H1 (cell line): Measurements from ENCODE around the gene MED10. TPM values are rescaled to one million over a fixed set of nuclear protein-coding genes. Genes with fewer than 3 reads are reported as not detected.

Source experiments
- CBX5 ChIP-seq: fragments of 300-800, 300-1000 bp; sonication (generic); IDR thresholded peaks from 2 replicates; pipeline ENCODE4 v1.7.1; 2016; ENCODE audit warnings: antibody characterized with exemption, low read length, low read depth
- EGR1 ChIP-seq: IDR thresholded peaks from 2 replicates; pipeline ENCODE4 v1.6.1; 2011; ENCODE audit warnings: low read depth, low read length, borderline replicate concordance
- FOSL1 ChIP-seq: IDR thresholded peaks from 2 replicates; pipeline ENCODE4 v1.6.1; 2011; ENCODE audit warnings: mild to moderate bottlenecking, low read depth, low read length, moderate library complexity; ENCODE audit not compliant: insufficient read depth
- GTF2F1 ChIP-seq: IDR thresholded peaks from 2 replicates; pipeline ENCODE4 v1.6.1; 2012; ENCODE audit warnings: low read depth, low read length, improper control_type of control experiment, borderline replicate concordance
- HDAC6 ChIP-seq: IDR thresholded peaks from one replicate; pipeline ENCODE4 v1.7.1; 2012; ENCODE audit warnings: low read depth, mild to moderate bottlenecking, inconsistent platforms, low read length, moderate library complexity
- MAFK ChIP-seq: IDR thresholded peaks from 2 replicates; pipeline ENCODE4 v1.6.1; 2012; ENCODE audit warnings: low read depth, mild to moderate bottlenecking, improper control_type of control experiment, low read length
- NANOG ChIP-seq: IDR thresholded peaks from 2 replicates; pipeline ENCODE4 v1.6.1; 2011; ENCODE audit warnings: low read length, low read depth, mild to moderate bottlenecking, inconsistent platforms; ENCODE audit not compliant: insufficient read depth, poor library complexity, severe bottlenecking
- POLR2A ChIP-seq, 2 experiments: IDR thresholded peaks; 1 replicate in 1 of 2; 2 replicates in 1 of 2; pipeline ENCODE4 v1.6.1; 2011; ENCODE audit warnings: low read depth in 2 of 2, low read length in 2 of 2, mild to moderate bottlenecking in 2 of 2; ENCODE audit errors: control extremely low read depth in 1 of 2
- RAD21 ChIP-seq, 2 experiments: IDR thresholded peaks in 1 of 2; conservative IDR thresholded peaks in 1 of 2; 2 replicates each; pipeline ENCODE4 v1.6.1; 2011; ENCODE audit warnings: low read depth in 2 of 2, low read length in 2 of 2, improper control_type of control experiment in 1 of 2, inconsistent platforms in 1 of 2, mild to moderate bottlenecking in 1 of 2, moderate library complexity in 1 of 2
- RBBP5 ChIP-seq: IDR thresholded peaks from 2 replicates; pipeline ENCODE4 v1.7.1; 2012; ENCODE audit warnings: low read depth, mild to moderate bottlenecking, inconsistent platforms, low read length, moderate library complexity, borderline replicate concordance
- SIRT6 ChIP-seq: IDR thresholded peaks from one replicate; pipeline ENCODE4 v1.7.1; 2012; ENCODE audit warnings: low read length, inconsistent platforms
- SIX5 ChIP-seq: IDR thresholded peaks from 2 replicates; pipeline ENCODE4 v1.6.1; 2011; ENCODE audit warnings: mild to moderate bottlenecking, low read depth, low read length
- SP2 ChIP-seq: IDR thresholded peaks from 2 replicates; pipeline ENCODE4 v1.6.1; 2012; ENCODE audit warnings: mild to moderate bottlenecking, low read length, inconsistent platforms
- TEAD4 ChIP-seq: IDR thresholded peaks from 2 replicates; pipeline ENCODE4 v1.6.1; 2012; ENCODE audit warnings: low read depth, low read length, inconsistent platforms, mixed read lengths
- polyA plus RNA-seq, 7 experiments: library from polyadenylated mRNA; depleted of rRNA in 3 of 7; stranded (reverse) in 5 of 7; unstranded in 2 of 7; fragments of >200 nt in 5 of 7; fragments of 200-250 nt in 2 of 7; gene quantifications; 1 replicate in 5 of 7; 2 replicates in 1 of 7; 4 replicates in 1 of 7; pipeline versions ENCODE4 v1.2.1 to v1.2.3, GENCODE V29; 2011 to 2013; ENCODE audit warnings: missing spikeins in 2 of 7, mixed read lengths in 2 of 7
- total RNA-seq: library from RNA; stranded (reverse); fragmentation: NEBNext Ultra II Directional; extraction: Animal tissue kit (Norgen Biotek cat#: 25700); gene quantifications from 2 replicates; pipeline ENCODE4 v1.2.1, GENCODE V29; 2021
- TF ChIP-seq, protein P1 (sequence below), 3 experiments: IDR thresholded peaks; 1 replicate in 2 of 3; 2 replicates in 1 of 3; pipeline versions ENCODE4 v1.5.1 to v1.6.1; 2011; ENCODE audit warnings: low read length in 3 of 3, mild to moderate bottlenecking in 3 of 3, inconsistent platforms in 2 of 3, low read depth in 1 of 3, moderate library complexity in 1 of 3; ENCODE audit not compliant: insufficient read depth in 1 of 3; ENCODE audit errors: control extremely low read depth in 1 of 3
- TF ChIP-seq, protein P2 (sequence below): IDR thresholded peaks from 2 replicates; pipeline ENCODE4 v1.6.1; 2012; ENCODE audit warnings: inconsistent platforms

Gene MED10
- total and polyA plus RNA-seq, 2 of the 8 experiments (the other 6 are each of a cell fraction or from before 2014, with no cell fraction given) = 20.1 to 23.2 TPM

DNA sequence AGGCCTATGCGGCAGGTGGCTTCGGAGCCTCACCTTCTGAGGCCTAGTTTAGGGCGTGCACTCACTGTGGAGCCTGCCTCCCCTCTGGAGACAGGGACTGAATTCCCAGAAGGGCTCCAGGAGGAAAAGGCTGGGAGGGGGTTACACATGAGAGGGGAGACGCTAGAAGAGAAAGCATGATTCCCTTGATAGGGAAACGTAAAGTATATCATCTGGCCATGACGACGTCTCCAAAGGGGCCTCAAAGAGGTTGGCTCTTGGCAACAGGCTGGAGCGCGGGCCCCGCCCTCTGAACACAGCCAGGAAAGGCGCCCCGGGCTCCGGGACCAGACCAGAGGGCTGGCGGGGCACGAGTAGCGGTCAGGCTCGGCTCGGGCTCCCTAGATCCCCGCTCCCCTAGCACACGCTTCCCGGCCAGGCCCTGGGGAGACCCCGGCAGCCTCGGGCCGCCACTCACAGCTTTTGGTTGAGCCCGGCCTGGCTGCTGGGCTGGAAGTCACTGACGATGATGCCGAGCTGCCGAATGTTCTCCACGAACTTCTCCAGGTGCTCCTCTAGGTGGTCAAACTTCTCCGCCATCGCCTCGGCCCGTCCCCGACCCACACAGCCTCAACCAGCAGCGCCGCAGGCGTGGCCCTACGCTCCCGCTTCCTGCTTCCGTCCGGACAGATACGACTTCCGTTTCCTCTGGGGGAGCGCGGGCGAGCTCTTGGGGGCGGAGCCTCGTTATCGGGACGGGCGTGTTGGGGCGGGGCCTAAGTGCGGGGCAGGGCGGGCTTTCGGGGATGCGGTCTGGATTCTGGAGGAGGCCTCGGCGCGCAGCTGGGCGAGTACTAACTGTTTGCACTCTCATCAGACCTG, at the start of gene MED10 (continued):
- TF ChIP-seq, protein P1, sequence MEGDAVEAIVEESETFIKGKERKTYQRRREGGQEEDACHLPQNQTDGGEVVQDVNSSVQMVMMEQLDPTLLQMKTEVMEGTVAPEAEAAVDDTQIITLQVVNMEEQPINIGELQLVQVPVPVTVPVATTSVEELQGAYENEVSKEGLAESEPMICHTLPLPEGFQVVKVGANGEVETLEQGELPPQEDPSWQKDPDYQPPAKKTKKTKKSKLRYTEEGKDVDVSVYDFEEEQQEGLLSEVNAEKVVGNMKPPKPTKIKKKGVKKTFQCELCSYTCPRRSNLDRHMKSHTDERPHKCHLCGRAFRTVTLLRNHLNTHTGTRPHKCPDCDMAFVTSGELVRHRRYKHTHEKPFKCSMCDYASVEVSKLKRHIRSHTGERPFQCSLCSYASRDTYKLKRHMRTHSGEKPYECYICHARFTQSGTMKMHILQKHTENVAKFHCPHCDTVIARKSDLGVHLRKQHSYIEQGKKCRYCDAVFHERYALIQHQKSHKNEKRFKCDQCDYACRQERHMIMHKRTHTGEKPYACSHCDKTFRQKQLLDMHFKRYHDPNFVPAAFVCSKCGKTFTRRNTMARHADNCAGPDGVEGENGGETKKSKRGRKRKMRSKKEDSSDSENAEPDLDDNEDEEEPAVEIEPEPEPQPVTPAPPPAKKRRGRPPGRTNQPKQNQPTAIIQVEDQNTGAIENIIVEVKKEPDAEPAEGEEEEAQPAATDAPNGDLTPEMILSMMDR (IDR thresholded peaks at IDR 0.05; ENCODE audit: control extremely low read depth in 1 of 3, insufficient read depth in 1 of 3, low read depth in 1 of 3, low read length in 3 of 3) = no peak
- TF ChIP-seq NANOG (no peak), SIRT6 (no peak), HDAC6 (no peak), FOSL1 (no peak), TEAD4 (no peak), EGR1 (peak; percentile 78), GTF2F1 (no peak), MAFK (no peak), SP2 (no peak), RAD21 (IDR thresholded peaks at IDR 0.05 in 1 of 2, conservative IDR thresholded peaks at IDR 0.05 in 1 of 2; ENCODE audit: low read depth in 2 of 2, low read length in 2 of 2) (peak in 1 of 2 experiments; percentile 1; a peak in 1 of 4 replicates), CBX5 (no peak), POLR2A (IDR thresholded peaks at IDR 0.05; ENCODE audit: control extremely low read depth in 1 of 2, low read depth in 2 of 2, low read length in 2 of 2) (peak; percentile 61 to 72), RBBP5 (peak; percentile 59; the same call in 1 of the 2 replicates), SIX5 (no peak)
- TF ChIP-seq, protein P2, sequence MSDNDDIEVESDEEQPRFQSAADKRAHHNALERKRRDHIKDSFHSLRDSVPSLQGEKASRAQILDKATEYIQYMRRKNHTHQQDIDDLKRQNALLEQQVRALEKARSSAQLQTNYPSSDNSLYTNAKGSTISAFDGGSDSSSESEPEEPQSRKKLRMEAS = peak; percentile 82
